K562 (cell line): ENCODE results near the gene SCT. TPM values are rescaled to one million over a fixed set of nuclear protein-coding genes. Genes with fewer than 3 reads are reported as not detected.

Experiments used
- ATAC-seq: fragments of 200-7000 bp; cut with Tn5 transposase; 3 replicates; pipeline ENCODE4 v1.9.1; 2020; ENCODE audit warnings: moderate library complexity
- BruUV-seq: library from RNA; stranded (reverse); fragments of 400-500 nt; replicated peaks from 2 replicates; lab custom pipeline; 2021; lab: Mats Ljungman, UMichigan
- CTCF ChIA-PET: fragments of 300-600 bp; formaldehyde crosslinking; extraction: SDS; loops from one replicate; lab custom pipeline; 2021; ENCODE audit warnings: low intra/inter-chr PET ratio; lab: Yijun Ruan, JAX
- POLR2A ChIA-PET: fragments of 300-600, 350-650 bp; sonication (Branson Sonifier 250); formaldehyde crosslinking; extraction: SDS; loops from one replicate; lab custom pipeline; 2021; ENCODE audit warnings: antibody characterized with exemption, inconsistent platforms; lab: Yijun Ruan, JAX
- DNase-seq, 4 experiments: peaks; one replicate each; pipeline versions ENCODE4 v3.0.0 to v3.0.0-alpha.2; 2011 to 2018; ENCODE audit warnings: low spot score in 3 of 4, mixed read lengths in 3 of 4; ENCODE audit errors: extremely low read depth in 1 of 4
- FAIRE-seq: peaks from 2 replicates; lab custom pipeline; 2011; peaks lifted over from hg19 to GRCh38; lab: Jason Lieb, UNC
- H2AFZ ChIP-seq: 2 replicates; pipeline ENCODE4 v1.6.0; 2011; ENCODE audit warnings: low read depth, low read length, control low read depth, inconsistent platforms
- H3K27ac ChIP-seq: fragments of 200-600 bp; 3 replicates; pipeline ENCODE4 v1.8.0; 2011; ENCODE audit warnings: low read depth, mild to moderate bottlenecking, control low read depth, inconsistent platforms, low read length, moderate library complexity, mixed read lengths; ENCODE audit errors: extremely low read depth
- H3K27me3 ChIP-seq, 2 experiments: fragments of 300-600 bp in 1 of 2; 2 replicates in 1 of 2; 3 replicates in 1 of 2; pipeline versions ENCODE4 v1.6.0 to v1.8.0; 2011; ENCODE audit warnings: inconsistent platforms in 2 of 2, low read length in 2 of 2, mild to moderate bottlenecking in 1 of 2, mixed read lengths in 1 of 2, moderate library complexity in 1 of 2; ENCODE audit not compliant: control insufficient read depth in 2 of 2, insufficient read depth in 2 of 2
- H3K36me3 ChIP-seq: fragments of 300-600 bp; 3 replicates; pipeline ENCODE4 v1.8.0; 2011; ENCODE audit warnings: mild to moderate bottlenecking, low read length, inconsistent platforms; ENCODE audit not compliant: control insufficient read depth, insufficient read depth
- H3K4me1 ChIP-seq, 2 experiments: fragments of 200-600 bp in 1 of 2; replicated peaks in 1 of 2; 2 replicates in 1 of 2; 3 replicates in 1 of 2; pipeline versions ENCODE4 v1.5.1 to v1.8.0; 2011; ENCODE audit warnings: inconsistent platforms in 2 of 2, low read length in 2 of 2, mild to moderate bottlenecking in 1 of 2, mixed read lengths in 1 of 2, moderate library complexity in 1 of 2; ENCODE audit not compliant: control insufficient read depth in 2 of 2, insufficient read depth in 2 of 2
- H3K4me2 ChIP-seq: 2 replicates; pipeline ENCODE4 v1.6.1; 2011; ENCODE audit warnings: low read length, control low read depth, inconsistent platforms, mixed read lengths; ENCODE audit not compliant: insufficient read depth
- H3K4me3 ChIP-seq: fragments of 200-600 bp; sonication (generic), shearing (Covaris generic); 2 replicates; pipeline ENCODE4 v1.5.1; 2016; ENCODE audit warnings: control low read depth, inconsistent platforms
- H3K79me2 ChIP-seq: fragments of 200-600 bp; 3 replicates; pipeline ENCODE4 v1.8.0; 2011; ENCODE audit warnings: low read length, inconsistent platforms; ENCODE audit not compliant: control insufficient read depth, insufficient read depth
- H3K9ac ChIP-seq, 2 experiments: 2 replicates each; pipeline versions ENCODE4 v1.6.0 to v1.6.1; 2011; ENCODE audit warnings: low read depth in 2 of 2, low read length in 2 of 2, control low read depth in 1 of 2, inconsistent platforms in 1 of 2, mild to moderate bottlenecking in 1 of 2, mixed read lengths in 1 of 2; ENCODE audit not compliant: insufficient read depth in 1 of 2
- H3K9me1 ChIP-seq: one replicate; pipeline ENCODE4 v1.6.0; 2011; ENCODE audit warnings: inconsistent platforms, mild to moderate bottlenecking, low read length, moderate library complexity; ENCODE audit not compliant: control insufficient read depth, insufficient read depth
- H3K9me3 ChIP-seq: replicated peaks from 2 replicates; pipeline ENCODE4 v1.5.1; 2011; ENCODE audit warnings: low read depth, low read length, inconsistent platforms; ENCODE audit not compliant: control insufficient read depth, insufficient read depth
- H4K20me1 ChIP-seq: replicated peaks from 2 replicates; pipeline ENCODE4 v1.6.1; 2011; ENCODE audit warnings: low read length, inconsistent platforms, mixed read lengths; ENCODE audit not compliant: control insufficient read depth, insufficient read depth
- ARID1B ChIP-seq: fragments of 450-650 bp; IDR thresholded peaks from 2 replicates; pipeline ENCODE4 v1.6.1; 2016; ENCODE audit warnings: antibody characterized with exemption, mild to moderate bottlenecking, inconsistent platforms
- E2F3 ChIP-seq: fragments of 250-450 bp; sonication (Bioruptor Pico); IDR thresholded peaks from 2 replicates; pipeline ENCODE4 v1.4.0; 2020; ENCODE audit warnings: mild to moderate bottlenecking
- FIP1L1 ChIP-seq: fragments of 200-400 bp; formaldehyde crosslinking; IDR thresholded peaks from 2 replicates; pipeline ENCODE4 v1.6.1; 2018; ENCODE audit warnings: mild to moderate bottlenecking, low read depth, low read length; ENCODE audit not compliant: poor library complexity, severe bottlenecking
- HNRNPLL ChIP-seq: fragments of 200-400 bp; formaldehyde crosslinking; IDR thresholded peaks from 2 replicates; pipeline ENCODE4 v1.6.1; 2017; ENCODE audit warnings: low read length, low read depth, mild to moderate bottlenecking; ENCODE audit not compliant: poor library complexity, severe bottlenecking
- KLF1 ChIP-seq: fragments of 450-650 bp; IDR thresholded peaks from 2 replicates; pipeline ENCODE4 v1.6.1; 2016; ENCODE audit warnings: missing genetic modification characterization, missing compliant biosample characterization
- PPARD ChIP-seq: fragments of 250-450 bp; sonication (Bioruptor Pico); IDR thresholded peaks from 2 replicates; pipeline ENCODE4 v1.8.0; 2022; ENCODE audit warnings: inconsistent platforms, mild to moderate bottlenecking, moderate library complexity
- PURB ChIP-seq: sonication (generic); formaldehyde crosslinking; IDR thresholded peaks from 2 replicates; pipeline ENCODE4 v1.9.0; 2021; ENCODE audit warnings: low read depth, mild to moderate bottlenecking, missing genetic modification reagents
- SAP30 ChIP-seq: fragments of 200-600 bp; sonication (generic); IDR thresholded peaks from 2 replicates; pipeline ENCODE4 v1.6.1; 2012; ENCODE audit warnings: borderline replicate concordance, low read depth, mild to moderate bottlenecking, moderate library complexity, low read length, control low read depth, inconsistent platforms; ENCODE audit not compliant: insufficient read depth, poor library complexity, severe bottlenecking
- TAL1 ChIP-seq: fragments of 450-650 bp; IDR thresholded peaks from 2 replicates; pipeline ENCODE4 v1.6.1; 2016; ENCODE audit warnings: mild to moderate bottlenecking
- TGIF2 ChIP-seq: sonication (generic); formaldehyde crosslinking; IDR thresholded peaks from 2 replicates; pipeline ENCODE4 v1.8.1; 2022; ENCODE audit warnings: mild to moderate bottlenecking, missing genetic modification reagents, moderate library complexity
- TRIM24 ChIP-seq, 2 experiments: fragments of 450-650 bp; IDR thresholded peaks; 2 replicates each; pipeline ENCODE4 v1.6.1; 2016
- VEZF1 ChIP-seq: fragments of 200-800 bp; sonication (Bioruptor generic); IDR thresholded peaks from 2 replicates; pipeline ENCODE4 v1.6.1; 2017; ENCODE audit warnings: missing genetic modification characterization, missing compliant biosample characterization
- ZFP36 ChIP-seq: fragments of 150-350 bp; IDR thresholded peaks from 2 replicates; pipeline ENCODE4 v1.6.1; 2018; ENCODE audit warnings: low read length, low read depth; ENCODE audit not compliant: partially characterized antibody
- ZNF140 ChIP-seq: fragments of 250-450 bp; sonication (Bioruptor Pico); IDR thresholded peaks from 2 replicates; pipeline ENCODE4 v1.8.0; 2021; ENCODE audit warnings: moderate library complexity, mild to moderate bottlenecking, inconsistent platforms
- ZNF175 ChIP-seq: fragments of 200-800 bp; sonication (Bioruptor generic); IDR thresholded peaks from 2 replicates; pipeline ENCODE4 v1.6.1; 2016; ENCODE audit warnings: low read depth, mild to moderate bottlenecking, missing genetic modification characterization, missing compliant biosample characterization
- ZNF324 ChIP-seq: fragments of 250-450 bp; sonication (Bioruptor Pico); IDR thresholded peaks from 2 replicates; pipeline ENCODE4 v1.4.0; 2020; ENCODE audit warnings: mild to moderate bottlenecking
- ZNF431 ChIP-seq: sonication (generic); formaldehyde crosslinking; IDR thresholded peaks from 2 replicates; pipeline ENCODE4 v1.8.0; 2022; ENCODE audit warnings: mild to moderate bottlenecking, missing genetic modification reagents
- ZNF644 ChIP-seq: fragments of 200-800 bp; sonication (Bioruptor generic); IDR thresholded peaks from 2 replicates; pipeline ENCODE4 v1.6.1; 2016; ENCODE audit warnings: low read depth, missing genetic modification characterization, missing compliant biosample characterization
- WGBS: fragments of 100-300 bp; shearing (Covaris generic); methylation state at CpG from one replicate; pipeline ENCODE4 v1.1.6; 2016; ENCODE audit warnings: low coverage, mixed read lengths; ENCODE audit not compliant: insufficient coverage; ENCODE audit errors: missing lambda C conversion rate; 5-methylcytosine and 5-hydroxymethylcytosine counted together
- in situ Hi-C: fragments of 300-500 bp; cut with MboI; formaldehyde crosslinking; loops from 4 replicates; pipeline ENCODE4 v1.15.0; 2018; ENCODE audit warnings: inconsistent platforms, mixed read lengths
- intact Hi-C: fragments of 100-400 bp; cut with micrococcal nuclease; formaldehyde crosslinking; loops from 2 replicates; pipeline ENCODE4 v1.14.2; 2022
- polyA plus RNA-seq, 8 experiments: library from polyadenylated mRNA; depleted of rRNA in 4 of 8; stranded (reverse) in 5 of 8; unstranded in 3 of 8; fragments of >200 nt; fragmentation: Nextera tagmentation in 2 of 8; fragmentation: Illumina TruSeq in 1 of 8; extraction: Ambion mirVana in 2 of 8; extraction: Trizol in 1 of 8; gene quantifications; 2 replicates each; pipeline versions ENCODE4 v1.2.1 to v1.2.3, GENCODE V29; 2011 to 2014; ENCODE audit warnings: inconsistent platforms in 1 of 8, missing spikeins in 1 of 8
- total RNA-seq, 7 experiments: library from RNA; depleted of rRNA in 6 of 7; stranded (reverse); fragments of >200 nt in 6 of 7; fragmentation: Illumina TruSeq in 2 of 7; extraction: Trizol in 2 of 7; gene quantifications; 2 replicates each; pipeline versions ENCODE4 v1.2.1 to v1.2.3, GENCODE V29; 2011 to 2021; ENCODE audit warnings: low replicate concordance in 1 of 7

The SCT gene
- total and polyA plus RNA-seq, 9 of the 15 experiments (the other 6 are each of a cell fraction or from before 2014, with no cell fraction given) = not detected

GRCh38 chr11:606245-606644 lies 20.7 kb downstream of the SCT start:
- ATAC-seq = no peak
- Histone ChIP-seq H3K4me1 (peaks cover 0 to 27% of the 10 kb centered on the region in 2 experiments; a peak in 1 of 5 replicates), H3K9ac (no peak overlapping the region), H3K27ac (no peak overlapping the region), H3K4me2 (no peak overlapping the region), H3K79me2 (no peaks in the 10 kb centered on the region)
- no TSS peak for BruUV-seq
- WGBS = 88% methylated on average over 12 of the region's 19 CpGs
- DNase-seq = no peak
- in situ Hi-C loops = no loop called here
- no peak for TF ChIP-seq TAL1
- no peak for TF ChIP-seq VEZF1 (CRISPR knock-in tag)
- TF ChIP-seq KLF1 = no peak
- TF ChIP-seq ZFP36 = no peak
- no peak for TF ChIP-seq HNRNPLL
- no peak for TF ChIP-seq TGIF2 (CRISPR knock-in tag)
- no peak for TF ChIP-seq ZNF644 (tag)
- TF ChIP-seq SAP30 = no peak
- no peak for TF ChIP-seq PPARD (CRISPR knock-in tag)
- no peak for TF ChIP-seq PURB (CRISPR knock-in tag)
- no peak for TF ChIP-seq ARID1B
- TF ChIP-seq TRIM24 (IDR thresholded peaks at IDR 0.05) = no peak
- TF ChIP-seq ZNF175 (CRISPR knock-in tag) = no peak
- no peak for TF ChIP-seq ZNF324 (CRISPR knock-in tag)
- no peak for TF ChIP-seq E2F3 (CRISPR knock-in tag)
- no peak for TF ChIP-seq ZNF140 (CRISPR knock-in tag)
- no peak for TF ChIP-seq ZNF431 (CRISPR knock-in tag)
- TF ChIP-seq FIP1L1 = no peak
- TF ChIP-seq, all 486 proteins: peak for 0
- Histone ChIP-seq H4K20me1 (0 out of 2 replicates have a peak, but pooled peaks cover 4% of the 10 kb centered on the region), H3K9me3 (no peaks in the 10 kb centered on the region), H2AFZ (no peak overlapping the region), H3K4me3 (no peak overlapping the region), H3K36me3 (peaks cover 98% of the 10 kb centered on the region), H3K9me1 (no peaks in the 10 kb centered on the region), H3K27me3 (no peaks in the 10 kb centered on the region)
- intact Hi-C loops = no loop called here
- POLR2A ChIA-PET = no interaction called here
- CTCF ChIA-PET = no interaction called here
- FAIRE-seq = no peak
